Panc1 (cell line): ENCODE data around the gene OR10P1. TPM values are rescaled to one million over a fixed set of nuclear protein-coding genes. Genes with fewer than 3 reads are reported as not detected.
A peak's percentile ranks its signal among the peaks of the same experiment; 100 is the strongest.

Experiments
- ATAC-seq: fragments of 200-7000 bp; cut with Tn5 transposase; 2 replicates; pipeline ENCODE4 v1.9.1; 2020; ENCODE audit warnings: mild to moderate bottlenecking, moderate library complexity
- BruUV-seq: library from RNA; stranded (reverse); fragments of 400-500 nt; replicated peaks from 2 replicates; lab custom pipeline; 2021; lab: Mats Ljungman, UMichigan
- CTCF ChIA-PET: fragments of 300-600 bp; sonication (Branson Sonifier 250); formaldehyde crosslinking; loops from one replicate; lab custom pipeline; 2022; ENCODE audit warnings: antibody characterized with exemption; lab: Charles Lee
- POLR2A ChIA-PET: fragments of 300-600 bp; sonication (Branson Sonifier 250); formaldehyde crosslinking; loops from one replicate; lab custom pipeline; 2022; ENCODE audit warnings: antibody characterized with exemption; lab: Charles Lee
- DNase-seq: peaks from one replicate; pipeline ENCODE4 v3.0.0-alpha.2; 2010; ENCODE audit warnings: low read depth, low spot score
- H3K27ac ChIP-seq: 2 replicates; pipeline ENCODE4 v1.5.1; 2011; ENCODE audit warnings: mild to moderate bottlenecking, low read length, inconsistent platforms
- H3K27me3 ChIP-seq: fragments of 200-500 bp; sonication (Bioruptor generic); 2 replicates; pipeline ENCODE4 v1.6.0; 2014; ENCODE audit warnings: low read length, inconsistent platforms; ENCODE audit not compliant: control insufficient read depth, insufficient read depth
- H3K36me3 ChIP-seq: fragments of 200-500 bp; sonication (Bioruptor generic); 2 replicates; pipeline ENCODE4 v1.5.1; 2014; ENCODE audit warnings: inconsistent platforms, mild to moderate bottlenecking, low read length, moderate library complexity; ENCODE audit not compliant: control insufficient read depth, insufficient read depth
- H3K4me1 ChIP-seq: 2 replicates; pipeline ENCODE4 v1.5.1; 2011; ENCODE audit warnings: inconsistent platforms, mild to moderate bottlenecking, low read length, moderate library complexity; ENCODE audit not compliant: control insufficient read depth, insufficient read depth
- H3K4me3 ChIP-seq, 2 experiments: 2 replicates each; pipeline ENCODE4 v1.5.1; 2011 to 2012; ENCODE audit warnings: low read depth in 2 of 2, low read length in 2 of 2, mild to moderate bottlenecking in 2 of 2, inconsistent platforms in 1 of 2, moderate library complexity in 1 of 2
- H3K9me3 ChIP-seq: fragments of 200-500 bp; sonication (Bioruptor generic); 2 replicates; pipeline ENCODE4 v1.5.1; 2014; ENCODE audit warnings: low read depth, mild to moderate bottlenecking, inconsistent platforms, low read length, moderate library complexity; ENCODE audit not compliant: control insufficient read depth, insufficient read depth
- POLR2AphosphoS5 ChIP-seq: IDR thresholded peaks from 2 replicates; pipeline ENCODE4 v1.6.1; 2012; ENCODE audit warnings: mild to moderate bottlenecking, low read depth, low read length, moderate library complexity
- SIN3A ChIP-seq: IDR thresholded peaks from 2 replicates; pipeline ENCODE4 v1.6.1; 2012; ENCODE audit warnings: low read depth, mild to moderate bottlenecking, low read length, moderate library complexity, borderline replicate concordance; ENCODE audit not compliant: insufficient read depth
- in situ Hi-C: cut with HindIII; loops from 2 replicates; pipeline ENCODE4 v1.10.0; 2016; ENCODE audit warnings: low sequenced_read_pairs, low pct_unique_long_range_greater_than_20kb
- intact Hi-C: fragments of 100-400 bp; cut with micrococcal nuclease; formaldehyde crosslinking; loops from one replicate; pipeline ENCODE4 v1.10.0; 2022; ENCODE audit not compliant: unreplicated experiment
- total RNA-seq: library from RNA; stranded (reverse); gene quantifications from one replicate; pipeline ENCODE4 v1.2.1, GENCODE V29; 2021; ENCODE audit not compliant: unreplicated experiment
- TF ChIP-seq, protein P1 (sequence below): fragments of 450-650 bp; IDR thresholded peaks from 2 replicates; pipeline ENCODE4 v1.5.1; 2017; ENCODE audit warnings: mild to moderate bottlenecking
- TF ChIP-seq, protein P2 (sequence below), 2 experiments: IDR thresholded peaks; 2 replicates each; pipeline ENCODE4 v1.6.1; 2011 to 2012; ENCODE audit warnings: low read depth in 2 of 2, control low read depth in 1 of 2, low read length in 1 of 2, mild to moderate bottlenecking in 1 of 2, moderate library complexity in 1 of 2; ENCODE audit not compliant: insufficient read depth in 1 of 2

OR10P1 gene
- total RNA-seq, 1 experiment from 2014 or later, result not detected

DNA sequence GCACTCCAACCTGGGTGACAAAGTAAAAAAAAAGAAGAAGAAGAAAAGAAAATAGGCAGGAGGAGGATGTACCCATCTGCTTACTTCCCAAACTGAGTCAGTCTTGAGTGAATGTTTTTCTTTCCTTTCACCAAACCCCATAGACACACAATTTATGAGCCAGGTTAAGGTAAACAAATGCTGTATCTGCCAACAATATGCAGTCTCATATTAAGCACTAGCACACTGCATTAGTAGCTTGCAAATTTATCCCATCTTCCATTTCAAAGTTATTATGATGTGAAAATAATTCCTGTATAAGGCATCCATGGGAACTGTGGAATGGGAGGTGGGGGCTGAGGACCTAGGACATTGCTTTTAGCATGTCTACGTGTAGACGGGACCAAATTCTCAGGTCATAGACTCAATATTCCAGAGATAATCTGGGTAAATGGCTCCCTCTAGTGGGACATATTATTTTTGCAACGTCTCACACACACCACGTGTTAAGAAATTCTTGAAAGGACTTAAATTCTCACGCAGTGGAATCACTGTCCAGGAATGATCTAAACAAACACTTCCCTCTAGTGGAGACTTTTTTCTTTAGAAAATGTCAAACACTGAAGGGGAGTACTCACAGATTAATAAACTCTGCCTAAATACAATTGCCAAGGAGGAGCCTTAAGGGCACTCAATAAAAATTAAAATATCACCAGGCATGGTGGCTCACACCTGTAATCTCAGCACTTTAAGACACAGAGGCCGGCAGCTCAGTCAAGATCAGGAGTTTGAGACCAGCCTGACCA, 17.1 kb upstream of the OR10P1 start:
- BruUV-seq, result no TSS peak
- ChIA-PET POLR2A (no interaction called here), CTCF (interaction anchor here (0.6 to 1.5 kb wide), 2 partner anchors 173 to 431 kb away, joined by 3 to 8 read pairs; no protein-coding TSS in a partner anchor)
- Histone ChIP-seq H3K4me1 (0 out of 2 replicates have a peak, but pooled peaks cover 4% of the 10 kb centered on the region), H3K4me3 (no peak overlapping the region), H3K9me3 (peaks cover 9% of the 10 kb centered on the region; the same call in 1 of the 2 replicates), H3K27ac (no peak overlapping the region), H3K36me3 (no peaks in the 10 kb centered on the region), H3K27me3 (peaks cover 8% of the 10 kb centered on the region; the same call in 1 of the 2 replicates)
- TF ChIP-seq, protein P1, sequence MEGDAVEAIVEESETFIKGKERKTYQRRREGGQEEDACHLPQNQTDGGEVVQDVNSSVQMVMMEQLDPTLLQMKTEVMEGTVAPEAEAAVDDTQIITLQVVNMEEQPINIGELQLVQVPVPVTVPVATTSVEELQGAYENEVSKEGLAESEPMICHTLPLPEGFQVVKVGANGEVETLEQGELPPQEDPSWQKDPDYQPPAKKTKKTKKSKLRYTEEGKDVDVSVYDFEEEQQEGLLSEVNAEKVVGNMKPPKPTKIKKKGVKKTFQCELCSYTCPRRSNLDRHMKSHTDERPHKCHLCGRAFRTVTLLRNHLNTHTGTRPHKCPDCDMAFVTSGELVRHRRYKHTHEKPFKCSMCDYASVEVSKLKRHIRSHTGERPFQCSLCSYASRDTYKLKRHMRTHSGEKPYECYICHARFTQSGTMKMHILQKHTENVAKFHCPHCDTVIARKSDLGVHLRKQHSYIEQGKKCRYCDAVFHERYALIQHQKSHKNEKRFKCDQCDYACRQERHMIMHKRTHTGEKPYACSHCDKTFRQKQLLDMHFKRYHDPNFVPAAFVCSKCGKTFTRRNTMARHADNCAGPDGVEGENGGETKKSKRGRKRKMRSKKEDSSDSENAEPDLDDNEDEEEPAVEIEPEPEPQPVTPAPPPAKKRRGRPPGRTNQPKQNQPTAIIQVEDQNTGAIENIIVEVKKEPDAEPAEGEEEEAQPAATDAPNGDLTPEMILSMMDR, result peak; percentile 83
- no peak for TF ChIP-seq SIN3A
- intact Hi-C loops, result loop anchor here (1.0 kb wide), 1 partner anchor 430 kb away; no protein-coding TSS in a partner anchor
- in situ Hi-C loops, result no loop called here
- DNase-seq (peak; percentile 94), ATAC-seq (peak; percentile 99)

- ATAC-seq, result no peak
Measured at GRCh38 chr12:55624056-55624455, 12.6 kb upstream of the OR10P1 start.

More at GRCh38 chr12:55624056-55624455, 12.6 kb upstream of the OR10P1 start:
- intact Hi-C loops (no loop called here), in situ Hi-C loops (no loop called here)
- H3K27ac ChIP-seq, result no peak overlapping the region
- no peak overlapping the region for H3K4me3 ChIP-seq
- no peaks in the 10 kb centered on the region for H3K9me3 ChIP-seq
- no peak for DNase-seq
- POLR2A ChIA-PET, result no interaction called here
- TF ChIP-seq, protein P2, sequence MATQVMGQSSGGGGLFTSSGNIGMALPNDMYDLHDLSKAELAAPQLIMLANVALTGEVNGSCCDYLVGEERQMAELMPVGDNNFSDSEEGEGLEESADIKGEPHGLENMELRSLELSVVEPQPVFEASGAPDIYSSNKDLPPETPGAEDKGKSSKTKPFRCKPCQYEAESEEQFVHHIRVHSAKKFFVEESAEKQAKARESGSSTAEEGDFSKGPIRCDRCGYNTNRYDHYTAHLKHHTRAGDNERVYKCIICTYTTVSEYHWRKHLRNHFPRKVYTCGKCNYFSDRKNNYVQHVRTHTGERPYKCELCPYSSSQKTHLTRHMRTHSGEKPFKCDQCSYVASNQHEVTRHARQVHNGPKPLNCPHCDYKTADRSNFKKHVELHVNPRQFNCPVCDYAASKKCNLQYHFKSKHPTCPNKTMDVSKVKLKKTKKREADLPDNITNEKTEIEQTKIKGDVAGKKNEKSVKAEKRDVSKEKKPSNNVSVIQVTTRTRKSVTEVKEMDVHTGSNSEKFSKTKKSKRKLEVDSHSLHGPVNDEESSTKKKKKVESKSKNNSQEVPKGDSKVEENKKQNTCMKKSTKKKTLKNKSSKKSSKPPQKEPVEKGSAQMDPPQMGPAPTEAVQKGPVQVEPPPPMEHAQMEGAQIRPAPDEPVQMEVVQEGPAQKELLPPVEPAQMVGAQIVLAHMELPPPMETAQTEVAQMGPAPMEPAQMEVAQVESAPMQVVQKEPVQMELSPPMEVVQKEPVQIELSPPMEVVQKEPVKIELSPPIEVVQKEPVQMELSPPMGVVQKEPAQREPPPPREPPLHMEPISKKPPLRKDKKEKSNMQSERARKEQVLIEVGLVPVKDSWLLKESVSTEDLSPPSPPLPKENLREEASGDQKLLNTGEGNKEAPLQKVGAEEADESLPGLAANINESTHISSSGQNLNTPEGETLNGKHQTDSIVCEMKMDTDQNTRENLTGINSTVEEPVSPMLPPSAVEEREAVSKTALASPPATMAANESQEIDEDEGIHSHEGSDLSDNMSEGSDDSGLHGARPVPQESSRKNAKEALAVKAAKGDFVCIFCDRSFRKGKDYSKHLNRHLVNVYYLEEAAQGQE (IDR thresholded peaks at IDR 0.05; ENCODE audit: insufficient read depth in 1 of 2, low read depth in 2 of 2, low read length in 1 of 2), result no peak
- TF ChIP-seq SIN3A (no peak), POLR2AphosphoS5 (no peak)
- no TSS peak for BruUV-seq
- H3K36me3 ChIP-seq, result no peaks in the 10 kb centered on the region
- H3K4me1 ChIP-seq, result 0 out of 2 replicates have a peak, but pooled peaks cover 4% of the 10 kb centered on the region
- peaks cover 8% of the 10 kb centered on the region; the same call in 1 of the 2 replicates for H3K27me3 ChIP-seq
- CTCF ChIA-PET, result no interaction called here
